Neural progenitor cell (in vitro differentiated cells): ENCODE measurements around the gene DCAF7.

Source experiments
- CTCF ChIP-seq: fragments of 200-600 bp; sonication (generic); IDR thresholded peaks from 2 replicates; pipeline ENCODE4 v1.5.1; 2017; ENCODE audit warnings: antibody characterized with exemption, mild to moderate bottlenecking
- EZH2 ChIP-seq: fragments of 200-600 bp; sonication (generic); IDR thresholded peaks from 2 replicates; pipeline ENCODE4 v1.6.1; 2017; ENCODE audit warnings: antibody characterized with exemption, mild to moderate bottlenecking, moderate library complexity
- EZH2phosphoT487 ChIP-seq: fragments of 200-600 bp; sonication (generic); IDR thresholded peaks from 2 replicates; pipeline ENCODE4 v1.6.1; 2017; ENCODE audit warnings: antibody characterized with exemption

GRCh38 chr17:63525190-63525946 lies 24.9 kb upstream of the DCAF7 start:
- no peak for TF ChIP-seq CTCF
- TF ChIP-seq EZH2phosphoT487: no peak
- TF ChIP-seq EZH2: no peak
